ENCODE measurements around the gene CLSTN1.

DNA sequence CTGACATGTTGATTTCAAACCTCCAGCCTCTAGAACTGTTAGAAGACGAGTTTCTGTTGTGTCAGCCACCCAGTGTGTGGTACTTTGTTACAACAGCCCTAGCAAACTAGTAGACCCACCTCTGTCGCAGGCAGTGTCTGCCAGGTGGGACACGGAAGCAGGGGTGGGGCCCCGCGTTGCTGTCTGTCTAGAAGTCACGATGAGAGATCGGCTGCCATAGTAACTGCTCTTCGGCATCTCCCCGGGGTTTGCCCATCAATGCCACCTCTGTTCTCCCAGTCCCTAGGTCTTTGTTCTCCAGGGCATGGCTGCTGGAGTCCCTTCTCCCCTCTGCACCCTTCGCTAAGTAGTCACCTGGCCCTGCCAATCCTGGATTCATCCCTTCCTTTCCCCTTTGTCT lies 15.2 kb upstream of the CLSTN1 start:
- TF ChIP-seq EZH2 (IDR thresholded peaks at IDR 0.05; ENCODE audit: insufficient read depth, poor library complexity, severe bottlenecking) (no peak), EZH2phosphoT487 (IDR thresholded peaks at IDR 0.05; ENCODE audit: insufficient read depth, low read depth) (no peak)
